ENCODE measurements around the gene C12orf50.

- TF ChIP-seq CTCF (IDR thresholded peaks at IDR 0.05) (no peak), POLR2A (IDR thresholded peaks at IDR 0.05) (no peak)
These were observed 95.2 kb downstream of the C12orf50 start for GRCh38 chr12:87933991-87934390.
